ENCODE data around the gene SEM1.

DNA sequence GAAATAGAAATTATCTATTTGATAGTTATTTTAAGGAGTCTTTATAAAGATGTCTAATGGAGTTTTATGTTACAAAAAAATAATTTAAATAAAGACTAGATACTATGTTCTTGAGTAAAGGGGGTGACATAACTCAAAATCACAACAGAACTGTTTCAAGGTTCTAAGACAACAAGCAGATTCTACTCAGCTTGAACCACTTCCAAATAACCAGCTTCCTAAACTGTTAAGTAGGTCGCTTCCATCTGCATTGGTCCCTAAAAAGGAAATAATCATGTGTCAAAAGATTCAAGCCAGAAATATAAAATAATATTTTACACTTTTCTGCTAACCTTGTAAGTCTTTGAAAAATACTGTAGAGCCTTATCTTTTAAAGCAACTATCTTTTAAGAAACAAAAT is 14.1 kb downstream of the SEM1 start:
- TF ChIP-seq SP1 (IDR thresholded peaks at IDR 0.05) (no peak), HDGF (IDR thresholded peaks at IDR 0.05; ENCODE audit: borderline replicate concordance) (no peak), BHLHE40 (IDR thresholded peaks at IDR 0.05; ENCODE audit: borderline replicate concordance) (no peak), ARNT (IDR thresholded peaks at IDR 0.05) (no peak), L3MBTL2 (conservative IDR thresholded peaks at IDR 0.05) (no peak), FOXA1 (IDR thresholded peaks at IDR 0.05) (no peak), SUZ12 (IDR thresholded peaks at IDR 0.05) (no peak), ELF4 (IDR thresholded peaks at IDR 0.05) (no peak), NFRKB (IDR thresholded peaks at IDR 0.05) (no peak)

All from HEK293T (cell line).